Suppressor macrophage treated with lipopolysaccharide for 4 hours (primary cell): Measurements from ENCODE around the gene PIP5KL1.
A peak's percentile ranks its signal among the peaks of the same experiment; 100 is the strongest.

Source experiments
- DNase-seq: peaks from one replicate; pipeline ENCODE4 v3.0.0-alpha.2; 2020

PIP5KL1 gene

DNA sequence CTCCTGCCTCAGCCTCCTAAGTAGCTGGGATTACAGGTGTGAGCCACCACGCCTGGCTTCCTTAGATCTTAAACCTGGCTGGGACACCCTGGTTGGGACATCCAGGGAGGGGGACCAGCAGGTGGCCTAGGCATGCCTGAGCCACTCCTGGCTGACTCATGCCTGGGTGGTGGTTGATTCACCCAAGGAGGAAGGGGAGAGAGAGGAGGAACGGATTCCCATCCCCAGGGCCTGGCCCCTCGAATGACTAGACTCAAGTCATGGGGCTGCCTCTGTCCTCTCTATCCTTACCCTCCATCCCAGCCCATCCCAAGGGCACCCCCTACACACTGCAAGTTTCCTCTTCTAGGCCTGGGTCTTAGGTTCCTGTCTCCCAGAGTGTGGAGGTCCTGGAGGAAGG, 37.5 kb upstream of the PIP5KL1 start:
- peak; percentile 36 for DNase-seq

DNA sequence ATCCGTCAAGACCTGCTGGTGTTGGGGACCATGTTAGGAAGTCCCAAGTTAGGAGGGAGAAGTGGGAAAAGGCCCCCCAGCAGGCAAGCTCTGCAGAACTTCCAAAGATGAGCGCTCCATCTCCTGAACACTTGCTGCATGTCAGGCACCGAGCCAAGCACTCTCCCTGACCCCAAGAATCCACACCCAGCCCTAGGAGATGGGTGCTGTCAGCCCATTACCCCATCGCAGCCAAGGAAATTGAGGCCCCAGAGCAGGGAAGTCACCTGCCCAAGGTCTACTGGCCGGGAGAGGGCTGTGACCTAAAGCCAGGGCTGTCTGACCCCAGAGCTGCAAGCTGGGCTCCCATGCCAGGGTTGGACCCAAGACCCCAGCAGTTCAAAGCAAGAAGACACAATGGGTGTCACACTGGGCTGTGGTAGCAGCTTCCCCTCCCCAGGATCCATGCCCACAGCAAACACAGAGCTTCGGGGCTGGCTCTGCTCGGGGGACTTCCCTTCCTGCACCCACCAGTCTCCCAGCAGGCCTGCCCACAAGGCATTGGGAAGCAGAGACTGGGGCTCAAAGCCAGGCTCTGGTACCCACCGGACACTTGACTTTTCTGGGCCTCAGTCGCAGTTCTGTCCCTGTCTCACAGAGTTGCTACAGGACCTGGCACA, 36.7 kb upstream of the PIP5KL1 start:
- DNase-seq: no peak

DNA sequence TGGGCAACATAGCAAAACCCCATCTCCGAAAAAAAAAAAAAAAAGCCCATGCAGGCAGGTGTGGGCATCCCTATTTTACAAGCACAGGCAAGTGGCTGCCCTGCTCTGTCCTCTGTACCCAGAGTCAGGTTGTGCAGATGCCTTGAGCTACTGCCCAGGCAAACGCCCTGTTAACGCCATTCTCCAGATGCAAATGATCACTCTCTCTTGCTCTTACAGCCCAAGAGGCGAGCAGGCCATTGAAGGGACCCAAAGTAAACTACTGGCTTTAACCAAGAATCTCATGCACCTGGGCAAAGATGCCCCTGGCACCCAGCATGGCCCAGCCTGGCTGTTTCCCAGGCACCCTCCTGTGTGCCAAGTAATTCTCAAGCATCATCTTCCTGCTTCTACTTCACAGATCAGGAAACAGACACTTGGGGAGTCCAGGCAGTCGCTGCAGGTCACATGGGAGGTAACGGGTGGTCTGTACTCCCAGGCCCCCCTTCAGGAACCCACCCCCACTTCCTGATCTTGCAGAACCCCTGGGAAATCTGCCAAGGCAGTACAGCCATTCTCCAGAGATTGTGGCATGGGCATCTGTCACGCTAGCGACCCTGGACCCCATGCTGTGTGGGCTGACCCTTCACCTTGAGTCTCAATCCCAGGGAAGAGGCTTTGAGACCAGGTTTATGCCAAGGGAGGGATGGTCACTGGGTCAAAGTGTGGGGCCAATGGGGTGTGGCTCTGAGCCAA, 36.0 kb upstream of the PIP5KL1 start:
- DNase-seq: no peak

DNA sequence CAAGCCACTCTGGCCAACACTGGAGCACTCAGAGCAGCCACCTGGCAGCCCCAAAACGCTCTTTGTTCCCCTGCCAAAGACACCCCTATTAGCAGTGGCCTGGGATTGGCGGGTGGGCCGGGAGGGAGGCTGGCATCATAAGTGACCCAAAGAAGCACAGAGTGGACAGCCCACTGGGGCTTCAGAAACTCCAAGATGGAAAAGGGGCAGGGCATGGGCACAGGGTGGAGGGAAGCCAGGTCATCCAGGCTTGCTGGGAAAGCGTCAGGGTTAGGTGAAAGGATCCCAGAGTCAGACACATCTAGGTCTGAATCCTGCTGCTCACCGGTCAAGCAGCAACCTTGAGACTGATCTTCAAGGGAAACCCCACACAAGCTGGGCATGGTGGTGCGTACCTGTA, 35.4 kb upstream of the PIP5KL1 start:
- DNase-seq: no peak

DNA sequence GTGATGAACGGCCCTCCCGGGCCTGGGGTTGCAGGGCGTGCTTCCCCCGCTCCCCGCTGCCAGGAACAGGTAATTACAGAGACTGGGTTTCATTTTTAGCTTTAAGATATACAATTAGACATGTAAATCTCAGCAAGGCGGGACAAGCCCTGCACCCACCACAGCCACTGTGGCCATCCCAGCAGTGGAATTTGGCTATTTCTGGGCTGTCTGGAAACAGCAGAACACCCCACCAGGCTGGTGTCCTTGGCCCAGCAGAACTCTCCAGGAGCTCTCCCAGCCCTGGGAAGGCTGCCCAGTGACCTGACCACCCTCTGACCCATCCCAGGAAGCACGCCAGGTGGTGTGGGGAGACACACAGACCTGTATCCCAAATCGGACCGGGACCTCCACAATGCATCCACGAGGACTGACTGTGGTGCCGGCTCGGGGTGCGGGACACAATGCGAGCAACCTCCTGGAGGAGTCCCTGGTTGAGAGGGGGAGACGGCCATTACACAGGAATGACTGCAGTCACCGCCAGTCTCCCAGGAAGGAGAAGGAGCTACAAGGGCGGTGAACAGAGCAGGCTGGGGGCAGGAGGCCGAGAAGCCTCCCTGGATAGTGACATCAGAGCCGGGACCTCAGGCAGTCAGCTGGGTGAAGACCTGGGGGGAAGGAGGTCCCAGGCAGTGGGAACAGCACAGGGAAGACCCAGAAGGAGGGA, 32.9 kb upstream of the PIP5KL1 start:
- no peak for DNase-seq

DNA sequence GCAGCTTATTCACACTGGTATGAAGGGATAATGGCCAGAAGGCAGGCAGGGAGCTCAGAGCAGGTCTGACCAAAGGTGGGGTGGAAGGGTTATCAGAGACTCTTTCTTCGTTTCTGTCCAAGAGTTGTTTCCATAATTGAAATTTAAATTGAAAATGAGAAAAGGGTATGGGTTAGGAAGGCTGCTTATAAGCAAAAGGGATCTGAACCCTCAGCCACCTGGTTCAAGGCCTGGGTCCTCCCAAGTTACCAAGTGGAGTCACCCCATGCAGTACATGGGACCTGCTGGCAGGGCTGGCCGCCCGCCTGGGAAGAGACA, 32.4 kb upstream of the PIP5KL1 start:
- no peak for DNase-seq

DNA sequence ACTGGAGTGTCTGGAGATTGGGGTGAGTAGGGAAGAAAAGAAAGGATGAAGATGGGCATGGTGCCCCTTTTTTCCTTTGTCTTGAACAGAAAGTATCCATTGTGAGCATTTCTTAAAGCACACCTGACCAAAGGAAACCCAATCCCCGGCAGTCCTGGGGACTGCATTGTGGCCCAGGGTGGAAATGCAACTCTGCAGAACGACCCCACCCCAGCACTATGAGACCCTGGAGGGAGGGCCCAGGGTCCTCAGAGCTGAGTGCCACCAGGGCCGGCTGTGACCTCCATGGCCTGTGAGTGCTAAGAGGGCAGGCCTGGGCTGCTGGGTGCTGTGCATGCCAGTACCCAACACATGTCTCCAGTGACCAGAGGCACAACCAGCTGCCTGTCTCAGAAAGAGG, 31.7 kb upstream of the PIP5KL1 start:
- DNase-seq: no peak

DNA sequence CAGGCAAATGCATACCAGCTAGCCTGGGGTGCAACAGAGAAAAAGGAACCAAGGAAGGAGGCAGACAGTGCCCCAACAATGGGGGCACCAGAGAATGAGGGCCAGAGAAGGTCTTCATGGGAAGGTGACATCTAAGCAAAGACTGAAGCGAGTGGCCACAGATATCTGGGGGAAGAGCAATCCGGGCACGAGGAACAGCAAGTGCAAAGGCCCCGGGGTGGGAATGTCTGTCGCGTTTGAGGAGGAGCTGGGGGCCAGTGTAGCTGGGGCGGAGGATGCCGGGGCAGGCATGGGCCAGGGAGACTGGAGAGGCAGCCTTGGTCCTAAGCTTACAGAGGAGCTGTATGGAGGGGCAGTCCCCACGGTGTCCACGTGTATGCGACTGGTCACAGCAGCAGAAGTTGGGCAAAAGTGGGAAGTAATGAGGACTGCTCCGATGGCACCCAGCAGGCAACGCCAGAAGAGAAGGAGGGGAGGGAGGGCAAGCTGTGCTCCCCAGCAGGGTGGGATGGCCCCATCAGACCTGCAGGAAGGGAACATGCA, 31.1 kb upstream of the PIP5KL1 start:
- peak; percentile 46 for DNase-seq

DNA sequence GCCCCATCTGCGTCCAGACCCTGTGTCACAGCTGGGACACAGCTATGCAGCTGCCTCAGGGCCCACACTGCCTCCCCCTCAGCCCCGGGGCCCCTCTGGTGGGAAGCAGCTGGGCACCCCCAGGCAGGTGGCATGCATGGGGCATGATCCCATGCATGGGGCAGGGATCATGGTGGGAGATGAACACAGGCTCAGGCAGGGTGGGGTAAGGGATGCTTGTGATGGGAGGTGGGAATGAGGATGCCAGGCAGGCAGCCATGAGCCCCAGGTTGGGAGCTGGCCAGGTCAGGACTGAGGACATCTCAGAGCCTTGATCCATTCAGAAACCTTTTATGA, 30.5 kb upstream of the PIP5KL1 start:
- no peak for DNase-seq

DNA sequence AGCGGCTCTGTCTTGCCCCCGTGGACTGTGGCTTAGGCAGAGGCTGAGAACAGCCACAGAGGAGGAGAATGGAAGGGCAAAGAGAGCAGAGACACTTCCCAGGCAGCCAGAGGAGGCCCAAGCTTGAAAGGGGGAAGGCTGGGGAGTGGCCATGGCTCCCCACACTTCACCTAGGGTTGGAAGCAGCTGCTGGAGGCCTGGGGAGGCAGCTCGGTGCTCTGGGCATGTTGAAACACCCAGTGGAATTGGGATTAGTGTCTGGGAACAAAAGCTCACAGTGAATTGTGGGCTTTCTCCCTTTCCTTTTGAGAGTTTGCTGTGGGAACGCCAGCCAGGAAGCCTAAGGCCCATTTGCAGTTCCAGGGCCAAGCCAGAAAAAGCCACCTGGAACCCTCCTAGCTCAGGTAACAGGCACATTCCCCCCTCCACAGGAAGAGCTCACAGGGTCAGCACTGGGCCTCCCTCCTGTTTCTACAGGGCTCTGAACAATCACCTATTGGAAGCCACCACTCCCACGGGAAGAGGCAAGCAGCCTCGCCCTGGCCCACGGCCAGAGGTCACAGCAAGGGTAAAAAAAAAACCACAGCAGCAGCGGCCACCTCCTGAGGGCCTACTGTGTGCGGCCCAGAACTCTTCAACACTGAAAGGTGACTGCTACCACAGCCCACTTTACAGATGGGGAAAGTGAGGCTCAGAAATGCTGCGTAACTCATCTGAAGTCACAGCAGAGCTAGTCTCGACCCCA, 30.0 kb upstream of the PIP5KL1 start:
- no peak for DNase-seq

DNA sequence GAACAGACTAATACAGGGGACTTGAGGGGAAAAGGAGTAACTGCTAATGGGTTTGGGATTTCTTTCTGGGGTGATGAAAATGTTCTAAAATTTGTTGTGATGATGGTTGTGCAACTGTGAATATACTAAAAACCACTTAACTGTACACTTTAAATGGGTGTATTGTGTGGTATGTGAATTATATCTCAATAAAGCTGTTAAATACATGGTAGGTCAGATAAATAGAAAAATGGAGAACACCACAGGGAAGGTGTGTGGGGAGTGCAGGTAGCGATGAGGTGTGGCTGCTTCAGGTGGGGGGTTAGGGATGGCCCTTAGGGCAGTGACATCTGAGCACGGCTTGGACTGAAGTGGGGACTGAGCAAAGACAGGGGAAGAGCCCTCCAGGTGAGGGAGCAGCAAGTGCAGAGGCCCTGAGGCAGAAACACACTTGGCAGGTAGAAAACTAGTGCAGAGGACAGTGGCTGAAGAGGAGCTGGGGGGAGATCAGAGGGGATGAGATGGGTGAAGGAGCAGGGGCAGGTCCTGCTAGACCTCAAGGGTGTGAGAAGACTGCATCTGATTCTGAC, 29.3 kb upstream of the PIP5KL1 start:
- DNase-seq: no peak

DNA sequence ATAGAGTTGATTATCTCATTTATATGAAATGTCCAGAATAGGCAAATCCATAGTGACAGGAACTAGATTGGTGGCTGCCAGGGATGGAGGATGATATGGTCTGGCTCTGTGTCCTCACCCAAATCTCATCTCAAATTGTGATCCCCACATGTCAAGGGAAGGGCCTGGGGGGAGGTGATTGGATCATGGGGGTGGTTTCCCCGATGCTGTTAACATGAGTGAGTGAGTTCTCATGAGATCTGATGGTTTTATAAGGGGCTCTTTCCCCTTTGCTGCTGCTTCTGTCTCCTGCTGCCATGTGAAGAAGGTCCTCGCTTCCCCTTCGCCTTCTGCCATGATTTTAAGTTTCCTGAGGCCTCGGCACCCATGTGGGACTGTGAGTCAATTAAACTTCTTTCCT, 28.8 kb upstream of the PIP5KL1 start:
- no peak for DNase-seq

DNA sequence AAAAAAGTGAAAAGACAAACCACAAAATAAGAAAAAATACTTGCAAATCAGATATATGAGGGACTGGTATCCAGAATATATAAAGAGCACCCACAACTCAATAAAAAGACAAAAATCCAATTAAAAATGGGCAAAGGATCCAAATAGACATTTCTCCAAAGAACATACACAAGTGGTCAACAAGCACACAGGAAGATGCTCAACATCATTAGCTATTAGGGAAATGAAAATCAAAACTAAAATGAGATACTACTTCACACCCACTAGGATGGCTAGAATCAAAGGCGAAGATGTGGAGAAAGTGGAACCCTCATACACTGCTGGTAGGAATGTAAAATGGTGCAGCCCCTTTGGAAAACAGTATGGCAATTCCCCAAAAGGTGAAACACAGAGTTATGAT, 28.2 kb upstream of the PIP5KL1 start:
- DNase-seq: no peak

DNA sequence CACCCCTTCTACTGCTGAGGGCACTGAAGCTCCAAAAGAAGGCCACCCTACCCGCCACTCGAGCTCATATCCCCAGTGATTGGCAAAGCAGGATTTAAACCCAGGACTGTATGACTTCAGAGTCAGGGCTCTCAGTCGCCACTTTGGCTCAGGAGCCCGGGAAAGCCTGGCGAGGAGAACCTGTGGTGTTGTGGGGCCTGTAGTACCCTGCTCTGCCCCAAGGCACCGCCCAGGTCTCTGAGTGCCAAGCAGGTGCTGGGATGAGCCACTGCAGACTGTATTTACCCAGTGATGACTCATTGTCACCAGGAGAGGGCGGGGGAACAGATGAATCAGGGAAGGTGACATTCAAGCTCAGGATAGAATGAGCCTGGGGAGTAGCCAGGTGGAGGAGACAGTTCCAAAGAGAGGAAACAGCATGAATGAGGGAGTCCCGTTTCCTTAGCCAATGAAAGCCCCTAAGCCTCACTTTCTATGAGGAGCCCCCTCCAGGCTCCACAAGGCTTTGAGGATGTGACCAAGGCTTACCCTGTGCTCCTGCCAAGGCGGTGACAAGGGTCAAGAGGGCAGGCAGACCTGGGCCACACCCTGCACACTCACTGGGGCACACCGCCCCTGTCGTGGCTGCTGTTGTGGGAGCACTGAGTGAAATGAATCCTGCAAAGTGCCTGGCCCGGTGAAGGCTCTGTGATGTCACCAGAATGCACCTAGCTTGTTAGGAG, 24.9 kb upstream of the PIP5KL1 start:
- no peak for DNase-seq

DNA sequence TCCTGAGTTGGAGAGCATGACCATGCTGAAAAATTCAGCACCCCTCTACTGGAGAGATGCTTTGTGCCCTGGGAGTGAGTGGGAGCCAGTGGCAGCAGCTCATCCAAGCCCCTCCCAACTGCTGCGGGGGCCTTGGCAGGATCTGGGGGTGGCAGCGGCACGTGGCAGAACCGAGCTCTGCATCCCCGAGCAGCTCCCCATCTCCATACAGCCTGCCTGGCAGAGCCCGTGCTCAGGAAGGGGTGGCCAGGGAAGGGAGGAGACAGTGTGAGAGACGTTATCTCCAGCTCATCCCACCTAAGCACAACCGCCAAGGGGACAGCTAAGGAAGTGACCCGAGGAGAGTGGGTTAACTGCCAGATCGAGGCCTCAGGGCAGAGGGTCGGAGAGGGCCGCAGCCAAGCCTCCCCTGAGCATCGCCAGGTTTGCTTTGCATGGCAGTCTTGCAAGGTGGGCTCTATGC, 24.3 kb upstream of the PIP5KL1 start:
- no peak for DNase-seq

DNA sequence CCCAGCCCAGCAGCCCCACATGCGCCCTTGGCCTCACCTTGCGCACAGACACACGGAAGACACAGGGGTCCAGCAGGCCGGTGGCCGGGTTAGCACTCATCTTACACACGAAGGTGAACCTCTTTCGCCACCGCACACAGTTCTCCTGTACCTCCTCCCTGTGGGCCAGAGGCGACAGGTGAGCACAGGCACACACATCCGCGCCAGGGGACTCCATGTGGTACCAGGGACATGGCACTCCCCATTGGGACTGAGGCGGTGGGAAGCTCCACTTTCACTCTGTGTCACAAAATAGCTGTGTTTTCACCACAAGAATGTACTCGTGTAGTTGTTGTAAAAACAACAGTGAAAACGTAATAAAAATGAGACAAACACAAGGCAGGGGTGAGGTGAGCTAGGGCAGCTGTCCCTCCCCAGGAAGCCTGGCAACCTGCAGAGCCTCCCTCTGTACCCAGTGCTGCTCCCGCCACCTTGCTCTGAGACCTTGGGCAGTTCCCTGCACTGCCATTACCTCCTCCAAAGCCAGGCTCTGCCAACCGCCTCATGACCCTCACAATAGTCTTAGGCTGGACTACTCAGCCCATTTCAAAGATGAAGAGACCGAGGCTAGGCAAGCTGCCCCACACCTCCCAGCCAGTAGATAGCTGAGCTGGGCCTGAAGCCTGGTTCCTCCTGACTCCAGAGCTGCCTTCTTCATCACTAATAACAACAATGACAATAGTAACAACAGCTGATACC, 23.4 kb upstream of the PIP5KL1 start:
- DNase-seq: no peak

DNA sequence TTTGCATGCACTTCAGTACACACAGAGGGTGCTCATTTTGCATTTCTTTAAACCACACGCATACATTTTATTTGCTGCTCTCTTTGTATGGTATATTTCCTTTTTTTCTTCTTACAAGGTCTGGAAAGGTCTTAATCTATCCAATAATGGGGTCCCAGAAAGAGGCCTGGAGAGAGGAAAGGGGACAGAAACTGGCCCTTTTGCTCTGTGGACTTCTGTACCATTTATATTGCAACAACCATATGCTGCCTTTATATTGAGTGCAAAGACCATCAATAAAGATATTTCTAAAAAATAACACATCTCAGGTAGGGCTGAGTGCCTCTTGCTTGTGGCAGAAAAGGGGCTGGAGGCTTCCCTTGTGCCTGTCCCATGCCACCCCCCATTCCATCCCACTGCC, 22.6 kb upstream of the PIP5KL1 start:
- no peak for DNase-seq

DNA sequence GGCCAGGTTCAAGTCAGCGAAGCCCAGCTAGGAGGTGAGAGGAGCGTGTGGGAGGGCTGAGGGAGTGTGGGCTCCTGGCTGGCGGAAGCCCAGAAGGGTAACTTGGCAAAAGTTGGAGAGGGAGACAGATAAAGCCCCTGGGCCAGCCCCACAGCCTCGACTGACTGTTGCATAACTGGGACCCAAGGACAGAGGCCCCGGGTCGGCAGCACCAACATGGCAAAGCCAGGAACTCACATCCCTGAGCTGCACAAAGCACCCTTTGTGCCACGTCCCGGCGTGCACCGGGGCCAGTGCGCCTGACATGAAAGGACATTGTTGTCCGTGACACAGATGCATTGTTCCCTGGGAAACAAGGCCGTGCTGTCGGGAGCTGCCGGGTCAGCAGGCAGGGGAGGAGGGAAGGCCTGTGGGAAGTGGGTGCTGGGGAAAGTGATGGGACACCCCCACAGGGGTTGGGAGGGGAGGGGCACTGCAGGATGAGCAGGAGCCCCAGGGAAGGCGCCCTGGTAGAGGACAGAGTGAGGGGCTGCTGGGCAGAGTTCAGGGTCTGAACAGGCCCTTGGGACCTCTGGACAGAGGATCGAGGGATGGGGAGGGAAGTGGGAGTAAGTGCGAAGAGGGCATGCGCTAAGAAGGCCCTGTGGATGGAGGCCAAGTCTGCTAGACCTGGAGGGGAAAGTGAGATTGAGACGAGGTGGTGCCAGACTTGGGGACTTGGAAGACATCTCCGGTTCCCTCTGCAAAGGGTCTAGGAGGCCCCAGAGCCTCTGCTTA, 20.1 kb upstream of the PIP5KL1 start:
- no peak for DNase-seq

DNA sequence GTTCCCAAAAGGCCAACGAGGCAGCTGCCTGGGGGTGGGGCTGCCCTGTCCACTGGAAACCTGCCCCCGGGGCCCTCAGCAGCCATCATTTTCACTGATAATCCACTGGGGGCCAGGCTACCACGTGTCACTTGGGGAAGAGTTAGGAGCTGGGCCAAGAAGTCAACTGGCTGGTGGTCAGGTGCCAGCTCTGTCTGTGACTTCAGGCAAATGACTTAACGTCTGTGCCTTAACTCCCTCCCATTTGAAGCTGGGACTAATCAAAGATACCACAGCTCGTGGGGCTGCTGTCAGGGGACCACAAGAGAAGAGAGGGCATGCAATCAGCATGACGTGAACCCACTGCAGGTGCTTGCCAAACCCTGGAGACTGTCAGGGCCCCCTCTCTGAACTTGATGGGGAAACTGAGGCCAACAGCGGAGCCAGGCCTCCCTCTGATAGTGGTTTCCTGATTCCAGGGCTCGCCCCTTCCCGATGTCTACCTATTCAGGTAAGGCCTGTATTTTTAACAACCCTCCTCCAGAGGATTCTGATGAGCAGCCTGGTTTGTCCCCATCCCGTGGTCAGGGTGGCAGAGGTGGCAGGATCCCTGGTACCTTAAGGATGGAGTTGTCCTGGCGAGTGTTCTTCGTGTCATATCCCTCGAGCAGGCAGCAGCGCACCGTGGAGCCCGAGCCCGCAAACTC, 19.4 kb upstream of the PIP5KL1 start:
- no peak for DNase-seq
